Fibroblast of lung (primary cell): ENCODE data around the gene CENPP.

Experiments
- EZH2 ChIP-seq: IDR thresholded peaks from 2 replicates; pipeline ENCODE4 v1.5.1; 2012; ENCODE audit warnings: low read length, control low read depth, mild to moderate bottlenecking; ENCODE audit errors: missing control alignments
- TF ChIP-seq, protein P1 (sequence below), 2 donors: IDR thresholded peaks in 1 of 2; conservative IDR thresholded peaks in 1 of 2; 1 replicate in 1 of 2; 2 replicates in 1 of 2; pipeline ENCODE4 v1.5.1; 2011 to 2012; ENCODE audit warnings: low read length in 2 of 2, control low read depth in 1 of 2, inconsistent platforms in 1 of 2, low read depth in 1 of 2, mild to moderate bottlenecking in 1 of 2

DNA sequence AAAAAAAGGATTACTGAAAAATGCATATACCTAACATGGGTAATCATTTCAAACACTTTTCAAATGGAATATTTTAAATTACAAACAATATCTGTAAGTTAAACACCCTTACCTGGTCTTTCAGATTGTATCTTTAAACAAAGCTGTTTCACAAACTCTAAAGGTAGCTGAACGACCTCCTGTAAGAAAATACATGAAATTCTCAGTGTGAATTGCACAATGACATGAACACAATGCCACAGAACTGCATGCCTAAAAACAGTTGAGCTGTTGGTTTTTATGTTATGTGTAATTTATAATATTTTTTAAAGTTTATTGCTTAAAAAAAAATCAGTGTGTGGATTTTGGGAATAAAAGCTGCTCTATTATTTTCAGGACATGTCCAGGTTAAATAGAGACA, 326.7 kb downstream of the CENPP start:
- TF ChIP-seq, protein P1, sequence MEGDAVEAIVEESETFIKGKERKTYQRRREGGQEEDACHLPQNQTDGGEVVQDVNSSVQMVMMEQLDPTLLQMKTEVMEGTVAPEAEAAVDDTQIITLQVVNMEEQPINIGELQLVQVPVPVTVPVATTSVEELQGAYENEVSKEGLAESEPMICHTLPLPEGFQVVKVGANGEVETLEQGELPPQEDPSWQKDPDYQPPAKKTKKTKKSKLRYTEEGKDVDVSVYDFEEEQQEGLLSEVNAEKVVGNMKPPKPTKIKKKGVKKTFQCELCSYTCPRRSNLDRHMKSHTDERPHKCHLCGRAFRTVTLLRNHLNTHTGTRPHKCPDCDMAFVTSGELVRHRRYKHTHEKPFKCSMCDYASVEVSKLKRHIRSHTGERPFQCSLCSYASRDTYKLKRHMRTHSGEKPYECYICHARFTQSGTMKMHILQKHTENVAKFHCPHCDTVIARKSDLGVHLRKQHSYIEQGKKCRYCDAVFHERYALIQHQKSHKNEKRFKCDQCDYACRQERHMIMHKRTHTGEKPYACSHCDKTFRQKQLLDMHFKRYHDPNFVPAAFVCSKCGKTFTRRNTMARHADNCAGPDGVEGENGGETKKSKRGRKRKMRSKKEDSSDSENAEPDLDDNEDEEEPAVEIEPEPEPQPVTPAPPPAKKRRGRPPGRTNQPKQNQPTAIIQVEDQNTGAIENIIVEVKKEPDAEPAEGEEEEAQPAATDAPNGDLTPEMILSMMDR (conservative IDR thresholded peaks at IDR 0.05 in 1 of 2, IDR thresholded peaks at IDR 0.05 in 1 of 2; ENCODE audit: low read depth in 1 of 2, low read length in 2 of 2) = no peak
- TF ChIP-seq EZH2 = no peak
